HepG2 (cell line): Measurements from ENCODE around the gene NDUFAF5. TPM values are rescaled to one million over a fixed set of nuclear protein-coding genes. Genes with fewer than 3 reads are reported as not detected.

Source experiments
- ARNT ChIP-seq: fragments of 450-650 bp; IDR thresholded peaks from 2 replicates; pipeline ENCODE4 v1.6.1; 2017
- BRD4 ChIP-seq: sonication (generic); formaldehyde crosslinking; IDR thresholded peaks from 2 replicates; pipeline ENCODE4 v1.4.0; 2020; ENCODE audit warnings: missing genetic modification reagents
- DMAP1 ChIP-seq: IDR thresholded peaks from 2 replicates; pipeline ENCODE4 v1.6.1; 2016
- KLF11 ChIP-seq: IDR thresholded peaks from 2 replicates; pipeline ENCODE4 v1.6.1; 2016; ENCODE audit warnings: missing compliant biosample characterization
- NFATC3 ChIP-seq: sonication (generic); formaldehyde crosslinking; IDR thresholded peaks from 2 replicates; pipeline ENCODE4 v1.5.1; 2020; ENCODE audit warnings: mild to moderate bottlenecking, missing genetic modification reagents
- NFIC ChIP-seq: IDR thresholded peaks from 2 replicates; pipeline ENCODE4 v1.6.1; 2012; ENCODE audit warnings: mild to moderate bottlenecking, low read length, inconsistent platforms
- NONO ChIP-seq, 2 experiments: fragments of 450-650 bp in 1 of 2; sonication (generic) in 1 of 2; formaldehyde crosslinking in 1 of 2; IDR thresholded peaks in 1 of 2; conservative IDR thresholded peaks in 1 of 2; 2 replicates each; pipeline versions ENCODE4 v1.6.1 to v1.8.0; 2017 to 2022; ENCODE audit warnings: mild to moderate bottlenecking in 1 of 2, missing genetic modification reagents in 1 of 2, moderate library complexity in 1 of 2
- PAX8 ChIP-seq: sonication (generic); formaldehyde crosslinking; IDR thresholded peaks from 2 replicates; pipeline ENCODE4 v1.8.0; 2022; ENCODE audit warnings: mild to moderate bottlenecking, missing genetic modification reagents, borderline replicate concordance
- REL ChIP-seq: sonication (generic); formaldehyde crosslinking; conservative IDR thresholded peaks from 2 replicates; pipeline ENCODE4 v1.8.0; 2022; ENCODE audit warnings: mild to moderate bottlenecking, missing genetic modification reagents, moderate library complexity
- SALL2 ChIP-seq: sonication (generic); formaldehyde crosslinking; IDR thresholded peaks from 2 replicates; pipeline ENCODE4 v1.8.1; 2023; ENCODE audit warnings: mild to moderate bottlenecking, missing genetic modification reagents, inconsistent platforms
- TAF1 ChIP-seq: sonication (generic); formaldehyde crosslinking; IDR thresholded peaks from 2 replicates; pipeline ENCODE4 v1.4.0; 2020; ENCODE audit warnings: missing genetic modification reagents
- ZFP62 ChIP-seq: sonication (generic); formaldehyde crosslinking; IDR thresholded peaks from 2 replicates; pipeline ENCODE4 v1.4.0; 2020; ENCODE audit warnings: missing genetic modification reagents
- ZIK1 ChIP-seq: sonication (generic); formaldehyde crosslinking; IDR thresholded peaks from 2 replicates; pipeline ENCODE4 v1.5.0; 2020; ENCODE audit warnings: mild to moderate bottlenecking, low read depth, missing genetic modification reagents, borderline replicate concordance
- ZNF253 ChIP-seq: sonication (generic); formaldehyde crosslinking; IDR thresholded peaks from 2 replicates; pipeline ENCODE4 v1.8.0; 2022; ENCODE audit warnings: mild to moderate bottlenecking, missing genetic modification reagents, borderline replicate concordance
- ZNF33A ChIP-seq: sonication (generic); formaldehyde crosslinking; IDR thresholded peaks from 2 replicates; pipeline ENCODE4 v1.5.1; 2020; ENCODE audit warnings: missing genetic modification reagents, mild to moderate bottlenecking, moderate library complexity, borderline replicate concordance
- polyA plus RNA-seq, 8 experiments: library from polyadenylated mRNA; depleted of rRNA in 3 of 8; stranded (reverse) in 7 of 8; unstranded in 1 of 8; fragments of >200 nt; fragmentation: Illumina TruSeq in 4 of 8; extraction: Trizol in 4 of 8; gene quantifications; 2 replicates each; pipeline versions ENCODE4 v1.2.1 to v1.2.3, GENCODE V29; 2011 to 2016; ENCODE audit warnings: low read depth in 4 of 8, missing spikeins in 1 of 8, mixed read lengths in 1 of 8; ENCODE audit not compliant: insufficient read depth in 1 of 8
- total RNA-seq, 5 experiments: library from RNA; depleted of rRNA; stranded (reverse); fragments of >200 nt; fragmentation: Illumina TruSeq; extraction: Trizol; gene quantifications; 2 replicates each; pipeline ENCODE4 v1.2.3, GENCODE V29; 2016; ENCODE audit warnings: low read depth in 1 of 5
- TF ChIP-seq, protein P1 (sequence below): sonication (generic); formaldehyde crosslinking; IDR thresholded peaks from 2 replicates; pipeline ENCODE4 v1.4.0; 2020; ENCODE audit warnings: missing genetic modification reagents, borderline replicate concordance
- TF ChIP-seq, protein P2 (sequence below): sonication (generic); formaldehyde crosslinking; IDR thresholded peaks from 2 replicates; pipeline ENCODE4 v1.5.0; 2020; ENCODE audit warnings: missing genetic modification reagents
- TF ChIP-seq, protein P3 (sequence below): IDR thresholded peaks from 2 replicates; pipeline ENCODE4 v1.6.1; 2016; ENCODE audit warnings: control low read depth

The NDUFAF5 gene
- total and polyA plus RNA-seq, 2 of the 13 experiments (the other 11 are each of a cell fraction or from before 2014, with no cell fraction given), result 23.1 to 66.7 TPM

DNA sequence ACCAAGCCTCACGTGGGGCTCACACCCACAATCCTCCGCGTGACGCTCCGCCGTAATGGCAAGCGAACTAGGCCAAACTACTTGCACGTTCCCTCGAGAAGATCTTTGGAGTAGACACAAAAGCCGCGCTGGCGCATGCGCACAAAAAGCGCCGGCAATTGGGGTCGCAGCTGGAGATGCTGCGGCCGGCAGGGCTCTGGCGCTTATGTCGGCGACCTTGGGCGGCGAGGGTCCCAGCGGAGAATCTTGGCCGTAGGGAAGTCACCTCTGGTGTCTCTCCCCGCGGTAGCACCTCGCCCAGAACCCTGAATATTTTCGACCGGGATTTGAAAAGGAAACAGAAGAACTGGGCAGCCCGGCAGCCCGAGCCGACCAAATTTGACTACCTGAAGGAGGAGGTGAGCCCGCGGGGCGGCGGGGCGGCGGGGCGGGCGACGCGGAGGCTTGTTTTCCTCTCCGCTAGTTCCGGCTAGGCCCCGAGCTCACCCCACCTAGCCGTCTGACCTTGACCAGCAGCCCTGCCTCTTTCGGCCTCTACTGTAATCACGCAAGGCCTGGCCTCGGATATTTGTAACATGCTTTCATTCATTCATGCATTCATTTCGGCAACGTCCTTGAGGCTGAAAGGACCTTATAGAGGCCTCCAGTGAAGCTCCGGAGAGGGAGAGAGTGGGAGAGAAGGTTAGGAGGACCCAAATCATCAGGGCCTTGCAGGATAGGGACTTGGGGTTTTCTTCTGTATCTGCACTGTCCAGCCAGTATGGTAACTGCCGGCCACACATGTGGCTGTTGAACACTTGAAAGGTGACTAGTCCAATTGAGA is at the start of gene NDUFAF5, which contains the start of gene ESF1 (continued):
- TF ChIP-seq KLF11 (CRISPR knock-in tag), result peak; percentile 86; the same call in 1 of the 2 replicates
- TF ChIP-seq, protein P1, sequence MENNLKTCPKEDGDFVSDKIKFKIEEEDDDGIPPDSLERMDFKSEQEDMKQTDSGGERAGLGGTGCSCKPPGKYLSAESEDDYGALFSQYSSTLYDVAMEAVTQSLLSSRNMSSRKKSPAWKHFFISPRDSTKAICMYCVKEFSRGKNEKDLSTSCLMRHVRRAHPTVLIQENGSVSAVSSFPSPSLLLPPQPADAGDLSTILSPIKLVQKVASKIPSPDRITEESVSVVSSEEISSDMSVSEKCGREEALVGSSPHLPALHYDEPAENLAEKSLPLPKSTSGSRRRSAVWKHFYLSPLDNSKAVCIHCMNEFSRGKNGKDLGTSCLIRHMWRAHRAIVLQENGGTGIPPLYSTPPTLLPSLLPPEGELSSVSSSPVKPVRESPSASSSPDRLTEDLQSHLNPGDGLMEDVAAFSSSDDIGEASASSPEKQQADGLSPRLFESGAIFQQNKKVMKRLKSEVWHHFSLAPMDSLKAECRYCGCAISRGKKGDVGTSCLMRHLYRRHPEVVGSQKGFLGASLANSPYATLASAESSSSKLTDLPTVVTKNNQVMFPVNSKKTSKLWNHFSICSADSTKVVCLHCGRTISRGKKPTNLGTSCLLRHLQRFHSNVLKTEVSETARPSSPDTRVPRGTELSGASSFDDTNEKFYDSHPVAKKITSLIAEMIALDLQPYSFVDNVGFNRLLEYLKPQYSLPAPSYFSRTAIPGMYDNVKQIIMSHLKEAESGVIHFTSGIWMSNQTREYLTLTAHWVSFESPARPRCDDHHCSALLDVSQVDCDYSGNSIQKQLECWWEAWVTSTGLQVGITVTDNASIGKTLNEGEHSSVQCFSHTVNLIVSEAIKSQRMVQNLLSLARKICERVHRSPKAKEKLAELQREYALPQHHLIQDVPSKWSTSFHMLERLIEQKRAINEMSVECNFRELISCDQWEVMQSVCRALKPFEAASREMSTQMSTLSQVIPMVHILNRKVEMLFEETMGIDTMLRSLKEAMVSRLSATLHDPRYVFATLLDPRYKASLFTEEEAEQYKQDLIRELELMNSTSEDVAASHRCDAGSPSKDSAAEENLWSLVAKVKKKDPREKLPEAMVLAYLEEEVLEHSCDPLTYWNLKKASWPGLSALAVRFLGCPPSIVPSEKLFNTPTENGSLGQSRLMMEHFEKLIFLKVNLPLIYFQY (CRISPR knock-in tag), result peak; percentile 92
- TF ChIP-seq PAX8 (CRISPR knock-in tag), result 0 out of 2 replicates have a peak, but pooled peaks have one; percentile 17
- TF ChIP-seq ZNF253 (CRISPR knock-in tag), result 0 out of 2 replicates have a peak, but pooled peaks have one; percentile 86
- TF ChIP-seq BRD4 (CRISPR knock-in tag), result peak; percentile 98; the same call in 1 of the 2 replicates
- peak; percentile 97 for TF ChIP-seq REL (CRISPR knock-in tag)
- TF ChIP-seq TAF1 (CRISPR knock-in tag), result peak; percentile 86
- 0 out of 2 replicates have a peak, but pooled peaks have one; percentile 87 for TF ChIP-seq NFATC3
- TF ChIP-seq, protein P2, sequence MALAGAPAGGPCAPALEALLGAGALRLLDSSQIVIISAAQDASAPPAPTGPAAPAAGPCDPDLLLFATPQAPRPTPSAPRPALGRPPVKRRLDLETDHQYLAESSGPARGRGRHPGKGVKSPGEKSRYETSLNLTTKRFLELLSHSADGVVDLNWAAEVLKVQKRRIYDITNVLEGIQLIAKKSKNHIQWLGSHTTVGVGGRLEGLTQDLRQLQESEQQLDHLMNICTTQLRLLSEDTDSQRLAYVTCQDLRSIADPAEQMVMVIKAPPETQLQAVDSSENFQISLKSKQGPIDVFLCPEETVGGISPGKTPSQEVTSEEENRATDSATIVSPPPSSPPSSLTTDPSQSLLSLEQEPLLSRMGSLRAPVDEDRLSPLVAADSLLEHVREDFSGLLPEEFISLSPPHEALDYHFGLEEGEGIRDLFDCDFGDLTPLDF (CRISPR knock-in tag), result peak; percentile 81
- peak; percentile 98 for TF ChIP-seq DMAP1
- peak; percentile 81 for TF ChIP-seq NFIC
- TF ChIP-seq ZFP62 (CRISPR knock-in tag), result no peak
- TF ChIP-seq ARNT, result no peak
- TF ChIP-seq NONO (IDR thresholded peaks at IDR 0.05), result no peak
- TF ChIP-seq NONO (CRISPR knock-in tag; conservative IDR thresholded peaks at IDR 0.05), result peak; percentile 100
- TF ChIP-seq, protein P3, sequence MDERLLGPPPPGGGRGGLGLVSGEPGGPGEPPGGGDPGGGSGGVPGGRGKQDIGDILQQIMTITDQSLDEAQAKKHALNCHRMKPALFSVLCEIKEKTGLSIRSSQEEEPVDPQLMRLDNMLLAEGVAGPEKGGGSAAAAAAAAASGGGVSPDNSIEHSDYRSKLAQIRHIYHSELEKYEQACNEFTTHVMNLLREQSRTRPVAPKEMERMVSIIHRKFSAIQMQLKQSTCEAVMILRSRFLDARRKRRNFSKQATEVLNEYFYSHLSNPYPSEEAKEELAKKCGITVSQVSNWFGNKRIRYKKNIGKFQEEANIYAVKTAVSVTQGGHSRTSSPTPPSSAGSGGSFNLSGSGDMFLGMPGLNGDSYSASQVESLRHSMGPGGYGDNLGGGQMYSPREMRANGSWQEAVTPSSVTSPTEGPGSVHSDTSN (CRISPR knock-in tag), result no peak
- no peak; the same call in 1 of the 2 replicates for TF ChIP-seq ZNF33A (CRISPR knock-in tag)
- TF ChIP-seq ZIK1 (CRISPR knock-in tag), result peak; percentile 96
- TF ChIP-seq SALL2 (CRISPR knock-in tag), result peak; percentile 96
